Activated T-helper 2 cell treated with anti-CD3 and anti-CD28 coated beads, Interferon-gamma antibody, Interleukin-2, Interleukin-4, amounts not matched to agents 10 μg/mL and 5 μg/mL and 100 μg/mL, durations not matched to agents 14 hours and 24 hours and 36 hours (primary cell): ENCODE measurements around the gene PARS2. TPM values are rescaled to one million over a fixed set of nuclear protein-coding genes. Genes with fewer than 3 reads are reported as not detected.
"Not testable (repeated sequence)": the region's sequence is repeated elsewhere in the genome, so short reads cannot be mapped to it uniquely, and the experiment has no call there.

Experiments used
- DNase-seq: peaks from one replicate; pipeline ENCODE4 v3.0.0; 2021; ENCODE audit warnings: low spot score
- H3K27ac Mint-ChIP-seq: one replicate; pipeline ENCODE4 v1.8.0; 2021; ENCODE audit warnings: mixed read lengths
- H3K27me3 Mint-ChIP-seq: one replicate; pipeline ENCODE4 v1.8.0; 2021; ENCODE audit warnings: low read depth, mixed read lengths
- H3K36me3 Mint-ChIP-seq: one replicate; pipeline ENCODE4 v1.8.0; 2021; ENCODE audit warnings: low read depth, mixed read lengths
- H3K4me1 Mint-ChIP-seq: one replicate; pipeline ENCODE4 v1.8.0; 2021; ENCODE audit warnings: low read depth, mixed read lengths
- H3K4me3 Mint-ChIP-seq: one replicate; pipeline ENCODE4 v1.8.0; 2021; ENCODE audit warnings: low read depth, mild to moderate bottlenecking, moderate library complexity, mixed read lengths
- H3K9me3 Mint-ChIP-seq: one replicate; pipeline ENCODE4 v1.8.0; 2021; ENCODE audit warnings: mixed read lengths
- intact Hi-C: fragments of 100-400 bp; cut with micrococcal nuclease; formaldehyde crosslinking; loops from one replicate; pipeline ENCODE4 v1.15.1; 2023
- total RNA-seq: library from RNA; stranded (reverse); gene quantifications from 2 replicates; pipeline ENCODE4 v1.2.3, GENCODE V29; 2022

Gene PARS2
- total RNA-seq, 1 donor from 2014 or later: 6.4 TPM

DNA sequence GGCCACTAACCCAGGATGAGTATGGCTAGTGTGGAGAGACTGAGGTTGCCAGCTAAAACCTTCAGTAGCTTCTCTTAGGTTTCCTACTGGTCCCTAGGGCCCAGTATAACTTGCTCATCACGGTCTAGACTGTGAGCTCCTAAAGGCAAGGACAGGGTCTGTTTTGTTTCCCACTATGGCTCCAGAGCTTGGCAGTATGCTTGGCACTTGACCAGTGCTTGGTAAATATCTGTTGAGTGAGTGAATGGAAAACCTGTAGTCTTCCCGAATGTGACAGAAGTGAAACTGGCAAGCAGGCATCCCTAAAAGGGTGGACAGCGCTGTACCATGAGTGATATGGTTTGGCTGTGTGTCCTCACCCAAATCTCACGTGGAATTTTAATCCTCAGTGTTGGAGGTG, 13.1 kb upstream of the PARS2 start:
- DNase-seq: no peak
- Mint-ChIP-seq H3K27me3 (peaks cover 2% of the 10 kb centered on the region), H3K4me3 (no peak overlapping the region), H3K27ac (no peak overlapping the region), H3K36me3 (no peaks in the 10 kb centered on the region), H3K9me3 (no peaks in the 10 kb centered on the region), H3K4me1 (no peaks in the 10 kb centered on the region)
- intact Hi-C loops: no loop called here

DNA sequence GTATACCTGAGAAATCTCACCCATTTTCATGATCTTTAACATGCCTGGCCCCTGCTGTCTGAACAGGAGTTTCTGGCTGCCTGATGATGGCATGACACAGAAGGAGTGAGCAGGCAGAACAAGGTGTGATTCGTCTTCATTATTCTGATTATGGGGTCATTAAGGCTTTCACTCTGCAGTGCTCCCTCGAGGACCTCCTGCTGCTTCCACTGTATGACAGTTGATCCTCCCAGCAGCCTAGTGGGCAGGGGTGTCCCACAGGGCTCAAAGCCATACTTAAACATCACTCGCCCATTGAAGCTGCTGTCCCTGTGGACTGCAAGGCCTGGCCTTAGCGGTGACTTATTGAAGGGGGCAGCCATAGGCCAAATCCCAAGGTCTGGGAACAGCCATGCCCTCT, 12.7 kb upstream of the PARS2 start:
- Mint-ChIP-seq H3K36me3 (no peaks in the 10 kb centered on the region), H3K27me3 (peaks cover 2% of the 10 kb centered on the region), H3K4me1 (no peaks in the 10 kb centered on the region), H3K27ac (no peak overlapping the region), H3K4me3 (no peak overlapping the region), H3K9me3 (no peaks in the 10 kb centered on the region)
- intact Hi-C loops: no loop called here
- no peak for DNase-seq

DNA sequence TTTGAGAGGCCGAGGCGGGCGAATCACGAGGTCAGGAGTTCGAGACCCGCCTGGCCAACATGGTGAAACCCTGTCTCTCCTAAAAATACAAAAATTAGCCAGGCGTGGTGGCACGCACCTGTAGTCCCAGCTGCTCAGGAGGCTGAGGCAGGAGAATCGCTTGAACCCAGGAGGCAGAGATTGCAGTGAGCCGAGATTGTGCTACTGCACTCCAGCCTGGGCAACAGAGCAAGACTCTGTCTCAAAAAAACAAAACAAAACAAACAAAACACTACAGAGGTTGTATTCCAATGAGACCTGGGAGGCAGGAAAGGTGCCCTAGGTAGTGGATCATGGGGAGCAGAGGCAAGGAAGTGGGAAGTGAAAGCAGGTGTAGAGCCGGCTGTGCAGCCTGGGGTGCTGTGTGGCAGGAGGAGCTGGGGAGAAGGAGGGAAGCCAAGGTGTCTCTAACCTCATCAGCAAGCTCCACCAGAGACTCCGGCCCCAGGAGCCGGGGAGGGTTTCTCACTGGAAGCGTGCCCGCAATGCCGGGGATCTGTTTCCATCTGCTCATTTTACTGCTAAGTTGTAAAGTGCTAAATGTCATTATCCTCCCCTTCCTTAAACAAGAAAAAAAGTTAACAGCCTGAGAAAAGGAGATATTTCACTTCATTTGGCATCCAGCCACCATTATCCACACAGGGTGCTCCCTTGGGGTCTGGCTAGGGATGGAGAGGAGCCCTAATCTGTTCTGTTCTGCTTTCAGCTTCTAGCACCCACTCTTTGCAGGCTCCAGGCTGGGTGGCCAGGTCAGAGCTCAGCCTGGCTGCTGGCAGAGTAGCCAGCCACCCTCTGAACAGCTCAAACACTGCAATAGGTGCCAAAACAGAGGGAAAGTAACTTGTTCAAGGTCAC, 11.8 kb upstream of the PARS2 start:
- intact Hi-C loops, H3K4me1 Mint-ChIP-seq, H3K27ac Mint-ChIP-seq, H3K4me3 Mint-ChIP-seq, H3K36me3 Mint-ChIP-seq, H3K27me3 Mint-ChIP-seq, DNase-seq, H3K9me3 Mint-ChIP-seq: not testable (repeated sequence)

DNA sequence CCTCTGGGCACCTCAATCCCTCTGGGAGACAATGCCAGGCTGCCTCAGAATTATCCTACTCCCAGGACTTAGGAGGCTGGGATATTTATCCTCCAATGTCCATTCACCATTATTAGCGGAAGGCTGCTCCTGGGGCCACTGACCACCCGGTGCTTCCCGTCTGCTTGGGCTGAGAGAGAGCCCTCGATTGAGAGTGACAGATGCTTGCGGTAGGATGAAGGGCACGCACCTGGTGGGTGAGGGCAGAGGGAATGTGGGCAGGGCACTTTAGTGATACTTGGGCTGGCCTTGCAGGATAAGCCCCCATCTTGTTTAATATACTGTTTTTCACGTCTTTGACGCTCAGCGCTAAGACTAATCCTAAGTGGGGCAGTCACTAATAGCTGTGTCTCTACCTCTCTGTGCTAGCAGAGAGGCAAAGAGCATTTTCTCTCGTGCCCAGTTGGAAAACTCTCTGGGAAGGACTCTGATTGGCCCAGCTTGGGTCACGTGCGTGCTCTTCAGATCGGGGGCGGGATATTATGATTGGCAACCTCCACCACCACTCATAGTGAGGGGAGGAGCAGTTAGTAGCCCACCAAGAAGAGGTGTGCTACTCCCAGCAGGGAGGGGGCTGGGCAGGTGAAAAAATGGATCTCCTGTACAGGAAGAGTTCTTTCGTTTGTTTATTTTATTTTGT, 10.6 kb upstream of the PARS2 start:
- no peaks in the 10 kb centered on the region for H3K9me3 Mint-ChIP-seq
- DNase-seq: no peak
- H3K4me1 Mint-ChIP-seq: no peaks in the 10 kb centered on the region
- no peak overlapping the region for H3K27ac Mint-ChIP-seq
- no peaks in the 10 kb centered on the region for H3K27me3 Mint-ChIP-seq
- H3K36me3 Mint-ChIP-seq: no peaks in the 10 kb centered on the region
- intact Hi-C loops: no loop called here
- no peak overlapping the region for H3K4me3 Mint-ChIP-seq

DNA sequence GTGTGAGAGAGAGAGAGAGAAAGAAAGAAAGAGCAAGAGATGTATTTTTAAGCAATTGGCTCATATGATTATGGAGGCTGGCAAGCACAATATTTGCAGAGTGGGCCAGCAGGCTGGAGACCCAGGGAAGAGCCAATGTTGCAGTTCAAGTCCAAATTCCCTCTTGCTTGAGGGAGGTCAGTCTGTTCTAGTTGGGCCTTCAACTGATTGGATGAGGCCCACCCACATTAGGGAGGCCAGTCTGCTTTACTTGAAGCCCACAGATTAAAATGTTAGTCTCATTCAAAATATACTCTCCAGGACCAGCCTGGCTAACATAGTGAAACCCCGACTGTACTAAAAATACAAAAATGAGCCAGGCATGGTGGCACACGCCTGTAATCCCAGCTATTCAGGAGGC, 8.6 kb upstream of the PARS2 start:
- intact Hi-C loops: no loop called here
- no peaks in the 10 kb centered on the region for H3K9me3 Mint-ChIP-seq
- DNase-seq: no peak
- H3K36me3 Mint-ChIP-seq: no peaks in the 10 kb centered on the region
- no peak overlapping the region for H3K4me3 Mint-ChIP-seq
- H3K4me1 Mint-ChIP-seq: no peaks in the 10 kb centered on the region
- no peak overlapping the region for H3K27ac Mint-ChIP-seq
- H3K27me3 Mint-ChIP-seq: no peaks in the 10 kb centered on the region

DNA sequence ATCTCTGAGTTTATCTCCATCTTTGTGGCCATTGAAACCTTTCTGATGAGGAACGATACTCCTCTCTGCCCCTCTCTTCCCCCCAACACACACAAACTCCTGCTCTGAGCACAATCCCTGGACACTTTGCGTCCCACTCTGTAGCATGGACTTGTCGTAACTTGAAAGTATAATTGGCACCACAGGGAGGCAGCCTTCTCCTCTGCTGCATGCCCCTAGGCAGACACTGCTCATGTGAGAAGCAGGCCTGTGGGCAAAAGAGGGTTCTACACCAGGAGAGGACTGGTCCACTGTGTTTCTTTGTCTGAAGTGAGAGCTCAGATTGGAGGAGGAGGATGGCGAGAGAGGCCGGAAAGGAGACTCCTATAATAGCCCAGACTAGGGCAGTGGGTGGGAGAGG, 3.8 kb upstream of the PARS2 start:
- H3K36me3 Mint-ChIP-seq: no peaks in the 10 kb centered on the region
- no peak overlapping the region for H3K27ac Mint-ChIP-seq
- H3K4me3 Mint-ChIP-seq: no peak overlapping the region
- DNase-seq: no peak
- peaks cover 9% of the 10 kb centered on the region for H3K4me1 Mint-ChIP-seq
- intact Hi-C loops: no loop called here
- H3K9me3 Mint-ChIP-seq: no peaks in the 10 kb centered on the region
- no peaks in the 10 kb centered on the region for H3K27me3 Mint-ChIP-seq

DNA sequence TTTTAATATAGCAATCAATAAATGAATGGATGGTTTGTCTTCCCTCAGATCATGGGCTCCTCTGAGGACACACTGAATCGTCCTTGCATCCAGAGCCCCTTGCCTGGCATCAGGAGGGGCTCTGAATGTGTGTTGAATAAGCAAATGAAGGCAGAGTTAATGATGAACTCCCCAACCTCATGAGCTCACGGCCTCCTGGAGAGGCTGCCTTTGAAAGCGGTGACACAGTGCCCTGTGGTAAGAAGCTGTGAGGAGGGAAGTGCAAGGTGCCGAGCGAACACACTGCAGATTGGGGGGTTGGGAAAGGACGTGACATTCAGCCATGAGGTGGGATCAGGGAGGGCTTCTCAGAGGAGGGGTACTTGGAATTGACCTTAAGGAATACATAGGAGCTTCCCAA, 3.2 kb upstream of the PARS2 start:
- Mint-ChIP-seq H3K4me3 (no peak overlapping the region), H3K9me3 (no peaks in the 10 kb centered on the region), H3K27ac (no peak overlapping the region), H3K4me1 (peaks cover 12% of the 10 kb centered on the region), H3K27me3 (no peaks in the 10 kb centered on the region), H3K36me3 (no peaks in the 10 kb centered on the region)
- intact Hi-C loops: no loop called here
- DNase-seq: no peak

DNA sequence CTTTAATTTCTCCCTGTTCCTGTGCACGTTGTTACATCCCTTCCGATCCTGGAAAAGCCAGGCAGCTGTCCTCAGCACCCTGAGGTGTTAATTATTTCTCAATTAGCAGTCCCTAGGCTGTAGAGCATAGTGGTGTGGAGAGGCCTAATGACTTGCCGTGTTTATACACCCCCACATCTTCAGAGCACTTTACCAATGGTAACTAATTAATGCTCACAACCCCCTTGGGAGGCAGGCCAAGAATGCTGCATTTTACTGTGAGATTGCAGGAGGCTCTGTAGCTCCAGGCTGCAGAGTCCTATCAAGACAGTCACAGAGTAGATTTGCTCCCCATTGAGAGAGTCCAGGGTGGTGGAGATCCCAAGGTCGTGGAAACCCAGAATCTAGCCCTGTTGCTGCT, 2.4 kb upstream of the PARS2 start:
- H3K36me3 Mint-ChIP-seq: no peaks in the 10 kb centered on the region
- H3K4me1 Mint-ChIP-seq: peaks cover 12% of the 10 kb centered on the region
- H3K4me3 Mint-ChIP-seq: no peak overlapping the region
- no peak overlapping the region for H3K27ac Mint-ChIP-seq
- no peak for DNase-seq
- H3K27me3 Mint-ChIP-seq: no peaks in the 10 kb centered on the region
- intact Hi-C loops: no loop called here
- no peaks in the 10 kb centered on the region for H3K9me3 Mint-ChIP-seq

DNA sequence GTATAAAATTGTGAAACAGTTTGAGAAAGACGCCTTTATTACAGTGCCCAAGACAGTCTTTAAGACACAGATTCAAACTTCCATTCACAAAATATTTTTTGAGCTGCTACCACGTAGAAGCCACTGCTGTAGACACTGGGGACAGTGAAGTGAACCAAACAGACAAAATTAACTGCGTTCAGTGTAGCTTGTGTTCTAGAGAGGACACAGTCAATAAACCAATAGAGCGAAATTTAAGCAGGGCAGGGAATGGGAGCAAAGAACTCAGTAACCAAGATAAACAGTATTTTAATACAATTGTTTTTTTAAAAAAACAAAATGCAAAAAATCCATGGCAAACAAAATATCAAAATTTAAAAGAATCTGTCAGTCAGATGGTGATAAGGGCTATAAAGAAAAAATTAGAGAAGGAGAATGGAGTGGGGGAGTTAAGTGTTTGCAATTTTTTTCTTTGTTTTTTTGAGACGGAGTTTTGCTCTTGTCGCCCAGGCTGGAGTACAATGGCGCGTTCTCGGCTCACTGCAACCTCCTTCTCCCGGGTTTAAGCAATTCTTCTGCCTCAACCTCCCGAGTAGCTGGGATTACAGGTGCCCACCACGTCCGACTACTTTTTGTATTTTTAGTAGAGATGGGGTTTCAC, 719 bp upstream of the PARS2 start:
- no peaks in the 10 kb centered on the region for H3K36me3 Mint-ChIP-seq
- peaks cover 12% of the 10 kb centered on the region for H3K4me1 Mint-ChIP-seq
- H3K27me3 Mint-ChIP-seq: no peaks in the 10 kb centered on the region
- H3K4me3 Mint-ChIP-seq: peak overlapping the region; percentile 88
- H3K27ac Mint-ChIP-seq: peak overlapping the region; percentile 74
- H3K9me3 Mint-ChIP-seq: no peaks in the 10 kb centered on the region
- no peak for DNase-seq
- intact Hi-C loops: loop anchor here (1.0 to 2.0 kb wide), 3 partner anchors 36 to 712 kb away; partner anchors contain the start of genes TCEANC2, TMEM59, TTC22 and TTC4

DNA sequence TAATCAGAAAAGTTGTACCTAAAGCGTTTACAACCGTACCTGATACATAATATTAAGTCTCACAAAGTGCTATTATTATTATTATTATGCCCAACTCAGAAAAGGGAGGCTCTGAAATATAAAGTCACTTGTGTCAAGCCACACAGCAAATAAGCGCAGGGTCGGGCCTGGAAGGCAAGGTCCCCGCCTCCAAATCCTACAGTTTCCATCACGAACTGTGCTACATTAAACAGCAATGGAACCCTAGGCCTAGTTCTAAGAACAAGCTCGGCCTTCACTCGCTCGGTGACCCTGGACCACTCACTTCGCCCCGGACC, 549 bp downstream of the PARS2 start:
- H3K36me3 Mint-ChIP-seq: no peaks in the 10 kb centered on the region
- H3K27me3 Mint-ChIP-seq: no peaks in the 10 kb centered on the region
- intact Hi-C loops: loop anchor here (1.0 to 2.0 kb wide), 3 partner anchors 37 to 710 kb away; partner anchors contain the start of genes TCEANC2, TMEM59, TTC22 and TTC4
- DNase-seq: no peak
- peaks cover 12% of the 10 kb centered on the region for H3K4me1 Mint-ChIP-seq
- peak overlapping the region; percentile 89 for H3K27ac Mint-ChIP-seq
- no peaks in the 10 kb centered on the region for H3K9me3 Mint-ChIP-seq
- peak overlapping the region; percentile 88 for H3K4me3 Mint-ChIP-seq

DNA sequence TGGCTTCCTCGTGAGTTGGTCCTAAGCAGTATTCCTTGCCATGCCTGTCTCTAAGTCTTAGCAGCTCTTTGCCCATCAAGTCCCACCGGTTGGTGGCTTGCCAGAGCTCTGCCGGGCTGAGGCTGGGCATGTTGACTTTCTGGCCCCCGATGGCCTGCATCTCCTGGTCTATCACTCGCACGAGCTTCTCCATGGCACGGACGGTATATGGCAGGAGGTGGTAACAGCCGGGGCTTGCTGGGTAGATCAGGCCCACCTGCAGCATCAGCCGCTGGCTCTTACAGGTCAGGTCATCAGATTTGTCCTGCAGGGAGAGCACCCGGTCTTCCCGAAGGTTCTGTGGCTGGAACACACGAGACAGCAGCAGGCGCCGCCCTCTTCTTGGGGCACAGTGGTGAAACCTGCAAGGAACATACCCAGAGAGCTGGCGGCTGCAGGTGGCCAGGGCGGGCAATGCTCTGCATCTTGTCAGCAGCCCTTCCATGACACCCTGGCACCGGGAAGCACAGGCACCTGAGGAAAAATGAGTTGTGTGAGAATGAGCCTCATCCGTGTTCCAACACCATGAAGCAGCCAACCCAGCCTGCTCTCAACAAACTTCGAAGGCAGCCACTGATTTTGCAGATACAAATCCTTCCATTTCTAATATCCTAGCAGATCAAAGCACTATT, 5.5 kb downstream of the PARS2 start:
- Mint-ChIP-seq H3K27me3 (no peaks in the 10 kb centered on the region), H3K27ac (no peak overlapping the region), H3K9me3 (no peaks in the 10 kb centered on the region), H3K4me1 (peaks cover 7% of the 10 kb centered on the region), H3K36me3 (peaks cover 3% of the 10 kb centered on the region), H3K4me3 (no peak overlapping the region)
- intact Hi-C loops: no loop called here
- DNase-seq: no peak

DNA sequence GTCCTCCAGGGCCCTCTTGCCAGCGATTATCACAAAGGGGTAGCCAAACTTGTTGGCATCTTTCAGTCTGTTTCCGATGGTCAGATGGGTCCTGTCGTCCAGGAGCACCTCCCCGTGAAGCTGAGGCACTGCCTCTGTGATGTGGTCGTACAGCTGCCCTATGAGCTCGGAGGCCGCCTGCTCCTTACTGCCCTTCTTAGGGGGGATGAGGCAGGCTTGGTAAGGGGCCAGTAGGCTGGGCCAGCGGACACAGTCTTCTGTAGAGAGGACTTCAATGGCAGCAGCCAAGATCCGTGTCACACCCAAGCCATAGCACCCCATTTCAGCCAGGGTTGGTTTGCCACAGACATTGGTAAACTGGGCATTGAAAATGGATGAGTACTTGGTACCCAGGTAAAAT, 6.5 kb downstream of the PARS2 start:
- Mint-ChIP-seq H3K27ac (no peak overlapping the region), H3K9me3 (no peaks in the 10 kb centered on the region), H3K36me3 (peaks cover 3% of the 10 kb centered on the region), H3K4me3 (no peak overlapping the region), H3K27me3 (no peaks in the 10 kb centered on the region), H3K4me1 (peaks cover under 1% of the 10 kb centered on the region)
- intact Hi-C loops: no loop called here
- DNase-seq: no peak
